SK-N-SH (cell line): ENCODE measurements around the gene PLXND1.
"Not testable (repeated sequence)": the region's sequence is repeated elsewhere in the genome, so short reads cannot be mapped to it uniquely, and the experiment has no call there.

ENCODE experiments used
- CTCF ChIP-seq: fragments of 200-600 bp; sonication (generic); IDR thresholded peaks from 2 replicates; pipeline ENCODE4 v1.6.1; 2017; ENCODE audit warnings: antibody characterized with exemption, mild to moderate bottlenecking, moderate library complexity
- GABPA ChIP-seq: IDR thresholded peaks from 2 replicates; pipeline ENCODE4 v1.4.0; 2012; ENCODE audit warnings: low read depth, mild to moderate bottlenecking

GRCh38 chr3:129640985-129641384 lies 34.5 kb upstream of the PLXND1 start:
- TF ChIP-seq CTCF, GABPA: not testable (repeated sequence)
